Islet of Langerhans (tissue), 1 donor: ENCODE measurements around the gene RBMY1E.
"Not testable (repeated sequence)": the region's sequence is repeated elsewhere in the genome, so short reads cannot be mapped to it uniquely, and the experiment has no call there.

Source experiments
- FAIRE-seq: peaks from one replicate; lab custom pipeline; 2011; peaks lifted over from hg19 to GRCh38; lab: Jason Lieb, UNC

The RBMY1E gene

GRCh38 chrY:21917932-21918331 is at the start of gene RBMY1E:
Gene RBMY1E, minus strand, starts transcription at chrY:21918032. Its CDS starts 1,978 bp downstream, at chrY:21916054.
- FAIRE-seq: not testable (repeated sequence)

GRCh38 chrY:21894426-21894825 is 23.4 kb downstream of the RBMY1E start, which contains the start of gene RBMY1D:
Gene RBMY1D, minus strand, starts transcription at chrY:21894526. Its CDS starts 2,013 bp downstream, at chrY:21892513.
- not testable (repeated sequence) for FAIRE-seq

GRCh38 chrY:21869407-21870076 is 48.3 kb downstream of the RBMY1E start:
- not testable (repeated sequence) for FAIRE-seq
